H1 (cell line): ENCODE measurements around the gene FGF21.

ENCODE experiments used
- RNF2 ChIP-seq: fragments of 200-900, 300-1000 bp; sonication (generic); IDR thresholded peaks from 2 replicates; pipeline ENCODE4 v1.7.1; 2016; ENCODE audit warnings: borderline replicate concordance, low read depth, mild to moderate bottlenecking, antibody characterized with exemption, low read length; ENCODE audit not compliant: poor library complexity, severe bottlenecking; ENCODE audit errors: missing control alignments
- TF ChIP-seq, protein P1 (sequence below), 3 experiments: IDR thresholded peaks; 1 replicate in 2 of 3; 2 replicates in 1 of 3; pipeline versions ENCODE4 v1.5.1 to v1.6.1; 2011; ENCODE audit warnings: low read length in 3 of 3, mild to moderate bottlenecking in 3 of 3, inconsistent platforms in 2 of 3, low read depth in 1 of 3, moderate library complexity in 1 of 3; ENCODE audit not compliant: insufficient read depth in 1 of 3; ENCODE audit errors: control extremely low read depth in 1 of 3

GRCh38 chr19:48804496-48804895, 49.2 kb downstream of the FGF21 start:
- no peak for TF ChIP-seq RNF2
- TF ChIP-seq, protein P1, sequence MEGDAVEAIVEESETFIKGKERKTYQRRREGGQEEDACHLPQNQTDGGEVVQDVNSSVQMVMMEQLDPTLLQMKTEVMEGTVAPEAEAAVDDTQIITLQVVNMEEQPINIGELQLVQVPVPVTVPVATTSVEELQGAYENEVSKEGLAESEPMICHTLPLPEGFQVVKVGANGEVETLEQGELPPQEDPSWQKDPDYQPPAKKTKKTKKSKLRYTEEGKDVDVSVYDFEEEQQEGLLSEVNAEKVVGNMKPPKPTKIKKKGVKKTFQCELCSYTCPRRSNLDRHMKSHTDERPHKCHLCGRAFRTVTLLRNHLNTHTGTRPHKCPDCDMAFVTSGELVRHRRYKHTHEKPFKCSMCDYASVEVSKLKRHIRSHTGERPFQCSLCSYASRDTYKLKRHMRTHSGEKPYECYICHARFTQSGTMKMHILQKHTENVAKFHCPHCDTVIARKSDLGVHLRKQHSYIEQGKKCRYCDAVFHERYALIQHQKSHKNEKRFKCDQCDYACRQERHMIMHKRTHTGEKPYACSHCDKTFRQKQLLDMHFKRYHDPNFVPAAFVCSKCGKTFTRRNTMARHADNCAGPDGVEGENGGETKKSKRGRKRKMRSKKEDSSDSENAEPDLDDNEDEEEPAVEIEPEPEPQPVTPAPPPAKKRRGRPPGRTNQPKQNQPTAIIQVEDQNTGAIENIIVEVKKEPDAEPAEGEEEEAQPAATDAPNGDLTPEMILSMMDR (IDR thresholded peaks at IDR 0.05; ENCODE audit: control extremely low read depth in 1 of 3, insufficient read depth in 1 of 3, low read depth in 1 of 3, low read length in 3 of 3): no peak
